Smooth muscle cell (in vitro differentiated cells): ENCODE measurements around the gene SLC35B1. TPM values are rescaled to one million over a fixed set of nuclear protein-coding genes. Genes with fewer than 3 reads are reported as not detected.

Experiments
- DNase-seq: peaks from one replicate; lab custom pipeline; 2025; ENCODE audit not compliant: unreplicated experiment; lab: John Stamatoyannopoulos, UW
- H2AFZ ChIP-seq: fragments of 200-600 bp; sonication (generic); 2 replicates; pipeline ENCODE4 v1.6.0; 2016; ENCODE audit warnings: antibody characterized with exemption, low read depth, mild to moderate bottlenecking
- H3F3A ChIP-seq: fragments of 200-600 bp; sonication (generic); 2 replicates; pipeline ENCODE4 v1.6.0; 2017; ENCODE audit warnings: antibody characterized with exemption, low read depth
- H3K27ac ChIP-seq: fragments of 200-600 bp; sonication (generic); 2 replicates; pipeline ENCODE4 v1.5.1; 2016; ENCODE audit warnings: low read depth, mild to moderate bottlenecking
- H3K27me3 ChIP-seq: fragments of 200-600 bp; sonication (generic); 2 replicates; pipeline ENCODE4 v1.6.1; 2016; ENCODE audit warnings: low read depth, mild to moderate bottlenecking
- H3K36me3 ChIP-seq: fragments of 200-600 bp; sonication (generic); 2 replicates; pipeline ENCODE4 v1.5.1; 2016; ENCODE audit warnings: low read depth
- H3K4me1 ChIP-seq: fragments of 200-600 bp; sonication (generic); 2 replicates; pipeline ENCODE4 v1.5.1; 2016; ENCODE audit warnings: low read depth
- H3K4me2 ChIP-seq: fragments of 200-600 bp; sonication (generic); 2 replicates; pipeline ENCODE4 v1.6.0; 2016; ENCODE audit warnings: mild to moderate bottlenecking
- H3K4me3 ChIP-seq: fragments of 200-600 bp; sonication (generic); 2 replicates; pipeline ENCODE4 v1.5.1; 2016; ENCODE audit warnings: mild to moderate bottlenecking
- H3K79me2 ChIP-seq: fragments of 200-600 bp; sonication (generic); 2 replicates; pipeline ENCODE4 v1.6.0; 2016; ENCODE audit warnings: low read depth, mild to moderate bottlenecking
- H3K9ac ChIP-seq: fragments of 200-600 bp; sonication (generic); 2 replicates; pipeline ENCODE4 v1.6.0; 2016; ENCODE audit warnings: low read depth
- H3K9me3 ChIP-seq: fragments of 200-600 bp; sonication (generic); replicated peaks from 2 replicates; pipeline ENCODE4 v1.5.1; 2016; ENCODE audit warnings: low read depth
- H4K20me1 ChIP-seq: fragments of 200-600 bp; sonication (generic); 2 replicates; pipeline ENCODE4 v1.6.0; 2016; ENCODE audit warnings: low read depth
- CTCF ChIP-seq: fragments of 200-600 bp; sonication (generic); IDR thresholded peaks from 2 replicates; pipeline ENCODE4 v1.5.1; 2017; ENCODE audit warnings: borderline replicate concordance, mild to moderate bottlenecking, antibody characterized with exemption; ENCODE audit not compliant: insufficient read depth, poor library complexity, severe bottlenecking
- WGBS: methylation state at CpG from one replicate; pipeline ENCODE4 v1.1.7; 2016; ENCODE audit warnings: low lambda C conversion rate; 5-methylcytosine and 5-hydroxymethylcytosine counted together
- polyA plus RNA-seq: library from polyadenylated mRNA; unstranded; fragments of >200 nt; fragmentation: Nextera tagmentation; extraction: Ambion mirVana; gene quantifications from 2 replicates; pipeline ENCODE4 v1.2.1, GENCODE V29; 2016
- total RNA-seq: library from RNA; depleted of rRNA; stranded (reverse); fragments of >200 nt; gene quantifications from 2 replicates; pipeline ENCODE4 v1.2.3, GENCODE V29; 2014

Gene SLC35B1
- total and polyA plus RNA-seq, 2 experiments from 2014 or later = 98.9 to 126 TPM

GRCh38 chr17:49715717-49716279 is 8.0 kb upstream of the SLC35B1 start:
- 92% methylated on average over 9 of the region's 9 CpGs for WGBS

GRCh38 chr17:49715216-49715615 is 7.5 kb upstream of the SLC35B1 start:
- Histone ChIP-seq H3K9ac (no peak overlapping the region), H3K36me3 (no peaks in the 10 kb centered on the region), H3K4me2 (no peak overlapping the region), H3K27ac (no peak overlapping the region), H3K4me1 (no peaks in the 10 kb centered on the region), H4K20me1 (no peaks in the 10 kb centered on the region), H2AFZ (no peak overlapping the region), H3K79me2 (no peaks in the 10 kb centered on the region), H3F3A (no peaks in the 10 kb centered on the region), H3K4me3 (no peak overlapping the region), H3K27me3 (no peaks in the 10 kb centered on the region), H3K9me3 (no peaks in the 10 kb centered on the region)
- 90% methylated on average over 4 of the region's 4 CpGs for WGBS
- no peak for TF ChIP-seq CTCF
- no peak for DNase-seq

More at GRCh38 chr17:49715717-49716279, 8.0 kb upstream of the SLC35B1 start:
- no peak for DNase-seq
- Histone ChIP-seq H3K27me3 (no peaks in the 10 kb centered on the region), H2AFZ (no peak overlapping the region), H3F3A (no peaks in the 10 kb centered on the region), H4K20me1 (no peaks in the 10 kb centered on the region), H3K9ac (no peak overlapping the region), H3K27ac (no peak overlapping the region), H3K9me3 (no peaks in the 10 kb centered on the region), H3K79me2 (no peaks in the 10 kb centered on the region), H3K4me3 (no peak overlapping the region), H3K36me3 (no peaks in the 10 kb centered on the region), H3K4me1 (no peaks in the 10 kb centered on the region), H3K4me2 (no peak overlapping the region)
- no peak for TF ChIP-seq CTCF

- DNase-seq = no peak
- no peaks in the 10 kb centered on the region for H4K20me1 ChIP-seq
- no peak overlapping the region for H3K27ac ChIP-seq
- H3K4me3 ChIP-seq = peak overlapping the region; percentile 77
- H3K4me1 ChIP-seq = peaks cover 6% of the 10 kb centered on the region
- no peak overlapping the region for H3K9ac ChIP-seq
- peak overlapping the region; percentile 88 for H3K4me2 ChIP-seq
- TF ChIP-seq CTCF = no peak
- H3K27me3 ChIP-seq = no peaks in the 10 kb centered on the region
- H3F3A ChIP-seq = peaks cover 3% of the 10 kb centered on the region
- peak overlapping the region; percentile 92 for H2AFZ ChIP-seq
- no peaks in the 10 kb centered on the region for H3K9me3 ChIP-seq
- 73% methylated on average over 15 of the region's 15 CpGs for WGBS
- peaks cover 13% of the 10 kb centered on the region for H3K79me2 ChIP-seq
- H3K36me3 ChIP-seq = no peaks in the 10 kb centered on the region
Observed at GRCh38 chr17:49708515-49709183, 885 bp upstream of the SLC35B1 start.

GRCh38 chr17:49707246-49707607 is 537 bp downstream of the SLC35B1 start:
- 7% methylated on average over 12 of the region's 12 CpGs for WGBS

More at GRCh38 chr17:49707246-49707607, 537 bp downstream of the SLC35B1 start:
- TF ChIP-seq CTCF = no peak
- Histone ChIP-seq H3K27me3 (no peaks in the 10 kb centered on the region), H3K27ac (peak overlapping the region; percentile 86), H4K20me1 (no peaks in the 10 kb centered on the region), H3K4me1 (peaks cover 6% of the 10 kb centered on the region), H3F3A (peaks cover 3% of the 10 kb centered on the region), H3K4me2 (peak overlapping the region; percentile 94), H3K79me2 (peaks cover 13% of the 10 kb centered on the region), H3K9ac (peak overlapping the region; percentile 94), H3K36me3 (no peaks in the 10 kb centered on the region), H3K4me3 (peak overlapping the region; percentile 77), H3K9me3 (no peaks in the 10 kb centered on the region), H2AFZ (peak overlapping the region; percentile 80)
- DNase-seq = no peak
